H9 (cell line): Measurements from ENCODE around the gene COX5B. TPM values are rescaled to one million over a fixed set of nuclear protein-coding genes. Genes with fewer than 3 reads are reported as not detected.

ENCODE experiments used
- DNase-seq: peaks from one replicate; pipeline ENCODE4 v3.0.0-alpha.2; 2017
- H2AFZ ChIP-seq: one replicate; pipeline ENCODE4 v1.6.1; 2013; ENCODE audit warnings: mild to moderate bottlenecking, low read length, control low read depth, moderate library complexity
- H2AK5ac ChIP-seq: 2 replicates; pipeline ENCODE4 v1.6.1; 2013; ENCODE audit warnings: low read length, control low read depth, mixed read lengths; ENCODE audit not compliant: insufficient read length
- H2BK120ac ChIP-seq: one replicate; pipeline ENCODE4 v1.6.1; 2013; ENCODE audit warnings: low read depth, mild to moderate bottlenecking, low read length, control low read depth, inconsistent platforms; ENCODE audit not compliant: poor library complexity, severe bottlenecking
- H2BK12ac ChIP-seq: 2 replicates; pipeline ENCODE4 v1.6.1; 2013; ENCODE audit warnings: low read length, control low read depth, mixed read lengths, low read depth; ENCODE audit not compliant: insufficient read length
- H2BK15ac ChIP-seq: 2 replicates; pipeline ENCODE4 v1.6.1; 2013; ENCODE audit warnings: low read depth, low read length, control low read depth
- H2BK20ac ChIP-seq: one replicate; pipeline ENCODE4 v1.6.1; 2013; ENCODE audit warnings: low read depth, mild to moderate bottlenecking, low read length, control low read depth, inconsistent platforms; ENCODE audit not compliant: poor library complexity, severe bottlenecking
- H2BK5ac ChIP-seq: 2 replicates; pipeline ENCODE4 v1.6.1; 2013; ENCODE audit warnings: low read length, control low read depth, mixed read lengths; ENCODE audit not compliant: insufficient read length
- H3K14ac ChIP-seq: 2 replicates; pipeline ENCODE4 v1.6.1; 2013; ENCODE audit warnings: low read length, control low read depth; ENCODE audit not compliant: insufficient read depth
- H3K18ac ChIP-seq: 2 replicates; pipeline ENCODE4 v1.6.1; 2013; ENCODE audit warnings: low read depth, mild to moderate bottlenecking, mixed read lengths, low read length, control low read depth; ENCODE audit not compliant: insufficient read length
- H3K23ac ChIP-seq: 2 replicates; pipeline ENCODE4 v1.6.1; 2013; ENCODE audit warnings: low read length, control low read depth, mixed read lengths, low read depth; ENCODE audit not compliant: insufficient read length
- H3K23me2 ChIP-seq: 2 replicates; pipeline ENCODE4 v1.6.1; 2013; ENCODE audit warnings: low read depth, mild to moderate bottlenecking, mixed read lengths, low read length, control low read depth; ENCODE audit not compliant: insufficient read length, poor library complexity, severe bottlenecking
- H3K27ac ChIP-seq: 2 replicates; pipeline ENCODE4 v1.5.1; 2013; ENCODE audit warnings: low read length, control low read depth, mixed read lengths, low read depth; ENCODE audit not compliant: insufficient read length
- H3K27me3 ChIP-seq: 2 replicates; pipeline ENCODE4 v1.6.1; 2013; ENCODE audit warnings: low read length, control low read depth, inconsistent platforms; ENCODE audit not compliant: insufficient read depth
- H3K4ac ChIP-seq: 2 replicates; pipeline ENCODE4 v1.6.1; 2013; ENCODE audit warnings: low read depth, mild to moderate bottlenecking, control low read depth, inconsistent platforms, low read length, moderate library complexity
- H3K4me1 ChIP-seq: 2 replicates; pipeline ENCODE4 v1.6.1; 2013; ENCODE audit warnings: low read length, control low read depth, inconsistent platforms; ENCODE audit not compliant: insufficient read depth
- H3K4me2 ChIP-seq: 2 replicates; pipeline ENCODE4 v1.6.1; 2013; ENCODE audit warnings: low read length, control low read depth, mixed read lengths; ENCODE audit not compliant: insufficient read length, insufficient read depth
- H3K56ac ChIP-seq: 2 replicates; pipeline ENCODE4 v1.6.1; 2013; ENCODE audit warnings: low read depth, mild to moderate bottlenecking, mixed read lengths, low read length, control low read depth; ENCODE audit not compliant: insufficient read length
- H3K79me1 ChIP-seq: 2 replicates; pipeline ENCODE4 v1.6.1; 2013; ENCODE audit warnings: low read depth, mild to moderate bottlenecking, moderate library complexity, low read length, control low read depth, inconsistent platforms; ENCODE audit not compliant: insufficient read depth, poor library complexity, severe bottlenecking
- H3K79me2 ChIP-seq: 2 replicates; pipeline ENCODE4 v1.6.1; 2013; ENCODE audit warnings: low read length, control low read depth, inconsistent platforms; ENCODE audit not compliant: insufficient read depth
- H3K9ac ChIP-seq: 2 replicates; pipeline ENCODE4 v1.6.1; 2013; ENCODE audit warnings: low read length, control low read depth, mixed read lengths; ENCODE audit not compliant: insufficient read length; ENCODE audit errors: extremely low read depth
- H3K9me3 ChIP-seq: one replicate; pipeline ENCODE4 v1.6.1; 2013; ENCODE audit warnings: low read depth, low read length, inconsistent platforms; ENCODE audit not compliant: control insufficient read depth
- H3T11ph ChIP-seq: one replicate; pipeline ENCODE4 v1.6.1; 2013; ENCODE audit warnings: mild to moderate bottlenecking, low read length, control low read depth, inconsistent platforms
- H4K20me1 ChIP-seq: one replicate; pipeline ENCODE4 v1.6.1; 2013; ENCODE audit not compliant: control insufficient read depth, insufficient read length, insufficient read depth
- H4K5ac ChIP-seq: 2 replicates; pipeline ENCODE4 v1.6.1; 2013; ENCODE audit warnings: low read depth, mild to moderate bottlenecking, mixed read lengths, low read length, control low read depth; ENCODE audit not compliant: insufficient read length
- H4K8ac ChIP-seq: replicated peaks from 2 replicates; pipeline ENCODE4 v1.6.1; 2013; ENCODE audit warnings: low read length, control low read depth, mixed read lengths, low read depth; ENCODE audit not compliant: insufficient read length
- H4K91ac ChIP-seq: 2 replicates; pipeline ENCODE4 v1.6.1; 2013; ENCODE audit warnings: low read depth, mild to moderate bottlenecking, moderate library complexity, mixed read lengths, low read length, control low read depth; ENCODE audit not compliant: insufficient read length
- H3K27ac Mint-ChIP-seq, 3 experiments: 2 replicates in 2 of 3; 3 replicates in 1 of 3; pipeline ENCODE4 v1.8.0; 2020 to 2021; ENCODE audit warnings: mixed read lengths in 3 of 3, mild to moderate bottlenecking in 1 of 3, moderate library complexity in 1 of 3
- H3K27me3 Mint-ChIP-seq: 2 replicates; pipeline ENCODE4 v1.8.0; 2021; ENCODE audit warnings: low read depth, mild to moderate bottlenecking, moderate library complexity, mixed read lengths
- H3K36me3 Mint-ChIP-seq, 3 experiments: 2 replicates in 2 of 3; 3 replicates in 1 of 3; pipeline ENCODE4 v1.8.0; 2020 to 2021; ENCODE audit warnings: low read depth in 3 of 3, mixed read lengths in 3 of 3; ENCODE audit not compliant: insufficient read depth in 1 of 3
- H3K4me1 Mint-ChIP-seq, 2 experiments: 2 replicates each; pipeline ENCODE4 v1.8.0; 2020; ENCODE audit warnings: mixed read lengths in 2 of 2
- H3K4me3 Mint-ChIP-seq, 2 experiments: 2 replicates in 1 of 2; 3 replicates in 1 of 2; pipeline ENCODE4 v1.8.0; 2020 to 2021; ENCODE audit warnings: mild to moderate bottlenecking in 2 of 2, mixed read lengths in 2 of 2, moderate library complexity in 1 of 2
- H3K9me3 Mint-ChIP-seq, 2 experiments: 2 replicates in 1 of 2; 3 replicates in 1 of 2; pipeline ENCODE4 v1.8.0; 2020; ENCODE audit warnings: mild to moderate bottlenecking in 2 of 2, mixed read lengths in 2 of 2, moderate library complexity in 1 of 2
- WGBS: extraction: QIAGEN DNeasy Blood & Tissue Kit; methylation state at CpG from one replicate; pipeline ENCODE4 v1.1.7; 2013; ENCODE audit warnings: missing lambda C conversion rate, low lambda C conversion rate, mixed read lengths; ENCODE audit not compliant: insufficient read length; ENCODE audit errors: extremely low coverage; 5-methylcytosine and 5-hydroxymethylcytosine counted together
- total RNA-seq: library from RNA; stranded (reverse); gene quantifications from 2 replicates; pipeline ENCODE4 v1.2.1, GENCODE V29; 2021
- TF ChIP-seq, protein P1 (sequence below): fragments of 200-600 bp; sonication (generic); conservative IDR thresholded peaks from 3 replicates; pipeline ENCODE4 v1.8.0; 2021; ENCODE audit warnings: antibody characterized with exemption, mild to moderate bottlenecking

COX5B gene
- total RNA-seq, 1 experiment from 2014 or later = 237 TPM

DNA sequence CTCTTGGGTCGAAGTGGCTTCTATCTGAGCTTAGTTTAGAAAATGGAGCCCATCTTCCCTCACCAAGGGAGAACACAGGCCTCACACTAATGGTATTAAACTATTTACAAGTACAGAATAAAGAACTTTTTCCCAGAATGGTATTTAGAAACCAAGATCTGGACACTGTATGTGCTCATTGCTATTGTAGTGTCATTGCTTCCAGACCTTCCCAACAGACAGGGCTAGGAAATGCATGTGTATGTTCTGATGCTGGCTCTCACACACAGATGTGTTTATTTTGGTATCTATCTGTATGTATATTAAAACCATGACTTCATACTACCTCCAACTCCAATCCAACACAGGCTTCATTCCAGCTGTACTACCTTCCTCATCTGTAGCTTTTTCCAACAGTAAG, 8.0 kb downstream of the COX5B start:
- DNase-seq = no peak
- Histone ChIP-seq H4K91ac (no peak overlapping the region), H3K4me1 (no peaks in the 10 kb centered on the region), H2BK15ac (no peak overlapping the region), H3K79me2 (no peaks in the 10 kb centered on the region), H3K9me3 (peaks cover 9% of the 10 kb centered on the region), H3K79me1 (no peaks in the 10 kb centered on the region), H2AK5ac (no peak overlapping the region), H3K9ac (no peak overlapping the region), H3K27me3 (no peaks in the 10 kb centered on the region), H4K5ac (no peak overlapping the region), H3K23me2 (no peaks in the 10 kb centered on the region), H3K4me2 (no peak overlapping the region), H3K18ac (no peak overlapping the region), H2BK12ac (no peak overlapping the region), H3K56ac (no peak overlapping the region), H3K27ac (no peak overlapping the region), H2BK5ac (no peak overlapping the region), H4K20me1 (no peaks in the 10 kb centered on the region), H3K4ac (no peak overlapping the region), H2BK20ac (no peak overlapping the region), H4K8ac (no peak overlapping the region), H3K23ac (no peak overlapping the region), H3K14ac (no peak overlapping the region), H2BK120ac (no peak overlapping the region), H2AFZ (no peak overlapping the region), H3T11ph (no peak overlapping the region)
- peaks cover 3 to 8% of the 10 kb centered on the region in 2 experiments; a peak in 4 of 5 replicates for H3K9me3 Mint-ChIP-seq
- no CpG with 5 or more reads among the region's 1 CpG for WGBS
- no peaks in the 10 kb centered on the region for H3K4me1 Mint-ChIP-seq
- no peak overlapping the region for H3K4me3 Mint-ChIP-seq
- H3K27ac Mint-ChIP-seq = no peak overlapping the region
- H3K27me3 Mint-ChIP-seq = peaks cover 1% of the 10 kb centered on the region; the same call in 1 of the 2 replicates
- peaks cover 39 to 61% (median 57%) of the 10 kb centered on the region in 3 experiments for H3K36me3 Mint-ChIP-seq
- TF ChIP-seq, protein P1, sequence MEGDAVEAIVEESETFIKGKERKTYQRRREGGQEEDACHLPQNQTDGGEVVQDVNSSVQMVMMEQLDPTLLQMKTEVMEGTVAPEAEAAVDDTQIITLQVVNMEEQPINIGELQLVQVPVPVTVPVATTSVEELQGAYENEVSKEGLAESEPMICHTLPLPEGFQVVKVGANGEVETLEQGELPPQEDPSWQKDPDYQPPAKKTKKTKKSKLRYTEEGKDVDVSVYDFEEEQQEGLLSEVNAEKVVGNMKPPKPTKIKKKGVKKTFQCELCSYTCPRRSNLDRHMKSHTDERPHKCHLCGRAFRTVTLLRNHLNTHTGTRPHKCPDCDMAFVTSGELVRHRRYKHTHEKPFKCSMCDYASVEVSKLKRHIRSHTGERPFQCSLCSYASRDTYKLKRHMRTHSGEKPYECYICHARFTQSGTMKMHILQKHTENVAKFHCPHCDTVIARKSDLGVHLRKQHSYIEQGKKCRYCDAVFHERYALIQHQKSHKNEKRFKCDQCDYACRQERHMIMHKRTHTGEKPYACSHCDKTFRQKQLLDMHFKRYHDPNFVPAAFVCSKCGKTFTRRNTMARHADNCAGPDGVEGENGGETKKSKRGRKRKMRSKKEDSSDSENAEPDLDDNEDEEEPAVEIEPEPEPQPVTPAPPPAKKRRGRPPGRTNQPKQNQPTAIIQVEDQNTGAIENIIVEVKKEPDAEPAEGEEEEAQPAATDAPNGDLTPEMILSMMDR = no peak
